Calu3 (cell line): Measurements from ENCODE around the gene VWA8. TPM values are rescaled to one million over a fixed set of nuclear protein-coding genes. Genes with fewer than 3 reads are reported as not detected.

Experiments used
- BruUV-seq: library from RNA; stranded (reverse); fragments of 400-500 nt; replicated peaks from 2 replicates; lab custom pipeline; 2021; lab: Mats Ljungman, UMichigan
- CTCF ChIA-PET: fragments of 300-600 bp; sonication (Branson Sonifier 250); formaldehyde crosslinking; loops from one replicate; lab custom pipeline; 2022; ENCODE audit warnings: antibody characterized with exemption; lab: Charles Lee
- DNase-seq: peaks from one replicate; pipeline ENCODE4 v3.0.0; 2022
- H3K27ac Mint-ChIP-seq: one replicate; pipeline ENCODE4 v1.8.0; 2022; ENCODE audit warnings: mixed read lengths; ENCODE audit not compliant: unreplicated experiment
- H3K27me3 Mint-ChIP-seq: one replicate; pipeline ENCODE4 v1.8.0; 2022; ENCODE audit warnings: mixed read lengths; ENCODE audit not compliant: unreplicated experiment
- H3K36me3 Mint-ChIP-seq: one replicate; pipeline ENCODE4 v1.8.0; 2022; ENCODE audit warnings: mild to moderate bottlenecking, moderate library complexity, mixed read lengths; ENCODE audit not compliant: insufficient read depth, unreplicated experiment
- H3K4me1 Mint-ChIP-seq: one replicate; pipeline ENCODE4 v1.8.0; 2022; ENCODE audit warnings: mild to moderate bottlenecking, low read depth, mixed read lengths; ENCODE audit not compliant: unreplicated experiment
- H3K4me3 Mint-ChIP-seq: one replicate; pipeline ENCODE4 v1.8.0; 2022; ENCODE audit warnings: mild to moderate bottlenecking, low read depth, moderate library complexity, mixed read lengths; ENCODE audit not compliant: unreplicated experiment
- H3K9me3 Mint-ChIP-seq: one replicate; pipeline ENCODE4 v1.8.0; 2022; ENCODE audit warnings: low read depth, mixed read lengths; ENCODE audit not compliant: unreplicated experiment
- intact Hi-C: fragments of 100-400 bp; cut with micrococcal nuclease; formaldehyde crosslinking; loops from one replicate; pipeline ENCODE4 v1.10.0; 2022; ENCODE audit not compliant: unreplicated experiment
- total RNA-seq: library from RNA; stranded (reverse); gene quantifications from 2 replicates; pipeline ENCODE4 v1.2.3, GENCODE V29; 2022
- TF ChIP-seq, protein P1 (sequence below): fragments of 200-600 bp; IDR thresholded peaks from one replicate; pipeline ENCODE4 v1.8.0; 2022; ENCODE audit warnings: antibody characterized with exemption; ENCODE audit not compliant: unreplicated experiment

Gene VWA8
- total RNA-seq, 1 experiment from 2014 or later = 15.2 TPM

DNA sequence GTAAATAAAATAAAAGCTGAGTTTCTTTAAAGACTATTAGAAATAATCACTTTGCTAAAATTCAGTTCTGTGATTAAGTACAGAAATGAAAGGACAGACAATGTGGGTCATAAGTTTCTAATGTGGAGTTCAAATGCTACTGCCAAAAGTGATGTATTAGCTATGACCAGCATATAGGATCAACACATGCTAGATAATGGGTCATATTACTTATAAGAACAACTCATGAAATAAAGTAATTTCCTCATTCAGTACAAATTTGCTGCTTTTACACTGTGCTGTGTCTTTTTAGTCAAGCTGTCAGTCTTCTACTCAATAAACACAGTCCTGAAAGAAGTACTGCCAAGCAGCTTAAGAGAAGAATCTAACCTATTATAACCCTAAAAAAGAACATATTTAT lies 135.2 kb downstream of the VWA8 start:
- Mint-ChIP-seq H3K27me3 (no peaks in the 10 kb centered on the region), H3K9me3 (no peaks in the 10 kb centered on the region), H3K36me3 (no peaks in the 10 kb centered on the region), H3K27ac (no peak overlapping the region), H3K4me1 (peaks cover 10% of the 10 kb centered on the region), H3K4me3 (no peak overlapping the region)
- intact Hi-C loops = no loop called here
- no peak for DNase-seq
- CTCF ChIA-PET = no interaction called here
- TF ChIP-seq, protein P1, sequence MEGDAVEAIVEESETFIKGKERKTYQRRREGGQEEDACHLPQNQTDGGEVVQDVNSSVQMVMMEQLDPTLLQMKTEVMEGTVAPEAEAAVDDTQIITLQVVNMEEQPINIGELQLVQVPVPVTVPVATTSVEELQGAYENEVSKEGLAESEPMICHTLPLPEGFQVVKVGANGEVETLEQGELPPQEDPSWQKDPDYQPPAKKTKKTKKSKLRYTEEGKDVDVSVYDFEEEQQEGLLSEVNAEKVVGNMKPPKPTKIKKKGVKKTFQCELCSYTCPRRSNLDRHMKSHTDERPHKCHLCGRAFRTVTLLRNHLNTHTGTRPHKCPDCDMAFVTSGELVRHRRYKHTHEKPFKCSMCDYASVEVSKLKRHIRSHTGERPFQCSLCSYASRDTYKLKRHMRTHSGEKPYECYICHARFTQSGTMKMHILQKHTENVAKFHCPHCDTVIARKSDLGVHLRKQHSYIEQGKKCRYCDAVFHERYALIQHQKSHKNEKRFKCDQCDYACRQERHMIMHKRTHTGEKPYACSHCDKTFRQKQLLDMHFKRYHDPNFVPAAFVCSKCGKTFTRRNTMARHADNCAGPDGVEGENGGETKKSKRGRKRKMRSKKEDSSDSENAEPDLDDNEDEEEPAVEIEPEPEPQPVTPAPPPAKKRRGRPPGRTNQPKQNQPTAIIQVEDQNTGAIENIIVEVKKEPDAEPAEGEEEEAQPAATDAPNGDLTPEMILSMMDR = no peak
- BruUV-seq = no TSS peak

DNA sequence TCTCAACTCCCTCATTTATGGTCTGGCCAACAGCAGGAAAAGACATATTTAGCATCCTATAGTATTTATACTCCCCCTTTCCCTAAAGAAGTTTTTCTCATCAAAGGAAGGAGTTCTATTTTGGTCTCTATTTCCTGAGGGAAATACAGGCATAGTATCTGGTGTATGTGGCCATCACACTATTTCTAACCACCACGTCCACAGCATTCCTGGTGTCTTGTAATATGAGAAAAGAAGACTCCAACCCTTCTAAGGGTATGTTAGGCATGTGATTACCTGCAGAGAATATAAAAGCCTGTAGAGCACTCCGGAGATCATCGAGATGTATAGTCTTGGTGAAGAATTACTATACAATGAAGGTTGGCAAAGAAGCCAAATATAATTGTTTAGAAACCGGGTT lies 137.4 kb downstream of the VWA8 start:
- Mint-ChIP-seq H3K27ac (no peak overlapping the region), H3K27me3 (no peaks in the 10 kb centered on the region), H3K9me3 (no peaks in the 10 kb centered on the region), H3K4me3 (no peak overlapping the region), H3K36me3 (no peaks in the 10 kb centered on the region), H3K4me1 (peaks cover 10% of the 10 kb centered on the region)
- BruUV-seq = no TSS peak
- CTCF ChIA-PET = interaction anchor here (0.5 kb wide), 1 partner anchor 21 kb away, joined by 3 read pairs; no protein-coding TSS in a partner anchor
- TF ChIP-seq, protein P1 = no peak
- no peak for DNase-seq
- intact Hi-C loops = no loop called here

DNA sequence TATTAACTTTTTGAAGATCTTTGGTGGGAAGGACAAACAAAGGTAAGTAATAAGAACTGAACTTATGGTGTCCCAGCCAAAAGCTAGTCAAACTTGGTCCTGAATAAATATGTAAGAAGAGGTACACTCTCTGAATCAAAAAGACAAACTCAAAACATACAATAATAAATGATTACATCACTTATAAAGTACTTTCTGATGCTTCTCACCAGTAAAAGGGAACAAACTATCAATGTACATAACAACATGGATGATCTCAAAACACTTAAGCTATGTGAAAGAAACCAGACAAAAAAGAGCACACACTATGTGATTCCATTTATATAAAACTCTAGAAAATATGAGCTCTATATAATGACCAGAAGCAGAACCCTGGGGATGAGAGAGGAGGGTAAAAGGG lies 138.3 kb downstream of the VWA8 start:
- no peaks in the 10 kb centered on the region for H3K27me3 Mint-ChIP-seq
- no TSS peak for BruUV-seq
- H3K9me3 Mint-ChIP-seq = no peaks in the 10 kb centered on the region
- H3K4me3 Mint-ChIP-seq = no peak overlapping the region
- DNase-seq = no peak
- H3K27ac Mint-ChIP-seq = no peak overlapping the region
- CTCF ChIA-PET = no interaction called here
- H3K36me3 Mint-ChIP-seq = no peaks in the 10 kb centered on the region
- intact Hi-C loops = no loop called here
- TF ChIP-seq, protein P1 = no peak
- peaks cover 5% of the 10 kb centered on the region for H3K4me1 Mint-ChIP-seq

DNA sequence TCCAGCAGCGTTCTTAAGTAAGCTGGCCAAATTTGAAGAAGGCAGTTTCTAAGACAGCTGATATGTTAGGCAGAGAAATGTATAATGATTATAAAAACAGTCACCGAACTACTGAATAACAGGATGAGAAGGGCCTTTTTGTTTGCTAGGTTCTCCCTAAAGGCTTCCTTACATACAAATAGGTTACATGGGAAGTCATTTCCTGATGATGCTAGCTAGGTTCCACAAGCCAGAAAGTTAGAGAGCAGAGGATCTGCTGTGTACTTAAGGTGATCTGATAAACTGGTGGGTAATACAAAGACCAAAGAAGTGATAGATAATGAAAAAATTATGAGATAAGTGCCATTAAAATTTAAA lies 139.7 kb downstream of the VWA8 start:
- intact Hi-C loops = no loop called here
- H3K4me3 Mint-ChIP-seq = no peak overlapping the region
- TF ChIP-seq, protein P1 = no peak
- no TSS peak for BruUV-seq
- H3K27ac Mint-ChIP-seq = no peak overlapping the region
- H3K9me3 Mint-ChIP-seq = no peaks in the 10 kb centered on the region
- no peaks in the 10 kb centered on the region for H3K27me3 Mint-ChIP-seq
- H3K36me3 Mint-ChIP-seq = no peaks in the 10 kb centered on the region
- DNase-seq = no peak
- CTCF ChIA-PET = no interaction called here
- no peaks in the 10 kb centered on the region for H3K4me1 Mint-ChIP-seq
